ENCODE results near the gene OSTM1. TPM values are rescaled to one million over a fixed set of nuclear protein-coding genes. Genes with fewer than 3 reads are reported as not detected.
"Not testable (repeated sequence)": the region's sequence is repeated elsewhere in the genome, so short reads cannot be mapped to it uniquely, and the experiment has no call there.

OSTM1 gene
- total and polyA plus RNA-seq, 2 experiments from 2014 or later, result 17.4 to 28.1 TPM

GRCh38 chr6:108001696-108002231 lies 72.8 kb downstream of the OSTM1 start (continued):
- TF ChIP-seq, protein P1, sequence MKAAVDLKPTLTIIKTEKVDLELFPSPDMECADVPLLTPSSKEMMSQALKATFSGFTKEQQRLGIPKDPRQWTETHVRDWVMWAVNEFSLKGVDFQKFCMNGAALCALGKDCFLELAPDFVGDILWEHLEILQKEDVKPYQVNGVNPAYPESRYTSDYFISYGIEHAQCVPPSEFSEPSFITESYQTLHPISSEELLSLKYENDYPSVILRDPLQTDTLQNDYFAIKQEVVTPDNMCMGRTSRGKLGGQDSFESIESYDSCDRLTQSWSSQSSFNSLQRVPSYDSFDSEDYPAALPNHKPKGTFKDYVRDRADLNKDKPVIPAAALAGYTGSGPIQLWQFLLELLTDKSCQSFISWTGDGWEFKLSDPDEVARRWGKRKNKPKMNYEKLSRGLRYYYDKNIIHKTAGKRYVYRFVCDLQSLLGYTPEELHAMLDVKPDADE (IDR thresholded peaks at IDR 0.05), result no peak

- H3K4me2 ChIP-seq; H3K36me3 Mint-ChIP-seq (ENCODE audit: low read depth); H3K4me3 ChIP-seq; ATAC-seq; H3K79me2 ChIP-seq (replicated peaks; ENCODE audit: insufficient read depth); H2AFZ ChIP-seq; H3K36me3 ChIP-seq (ENCODE audit: insufficient read depth); H3K9me3 Mint-ChIP-seq; H4K20me1 ChIP-seq (replicated peaks; ENCODE audit: insufficient read depth); H3K27ac ChIP-seq (ENCODE audit: low read depth); H3K9me2 ChIP-seq (ENCODE audit: insufficient read depth); H3K4me3 Mint-ChIP-seq; H3K27me3 Mint-ChIP-seq (ENCODE audit: insufficient read depth, low read depth, poor library complexity); H3K27me3 ChIP-seq (ENCODE audit: insufficient read depth); DNase-seq (ENCODE audit: low spot score); H3F3A ChIP-seq (replicated peaks; ENCODE audit: low read depth): not testable (repeated sequence)
- Mint-ChIP-seq H3K4me1 (peaks cover 30% of the 10 kb centered on the region), H3K27ac (peak overlapping the region; percentile 49; the same call in 1 of the 2 replicates)
- H3K4me1 ChIP-seq (ENCODE audit: insufficient read depth), result peaks cover 29% of the 10 kb centered on the region
Measured at GRCh38 chr6:108000259-108000658, 74.3 kb downstream of the OSTM1 start.

GRCh38 chr6:107999341-107999740 lies 75.2 kb downstream of the OSTM1 start:
- no peak overlapping the region for H3K27ac Mint-ChIP-seq
- Histone ChIP-seq H3K4me1 (ENCODE audit: insufficient read depth) (peaks cover 29% of the 10 kb centered on the region), H3K79me2 (replicated peaks; ENCODE audit: insufficient read depth) (no peaks in the 10 kb centered on the region), H3K27ac (ENCODE audit: low read depth) (no peak overlapping the region), H4K20me1 (replicated peaks; ENCODE audit: insufficient read depth) (no peaks in the 10 kb centered on the region), H3K4me3 (no peak overlapping the region), H3K4me2 (peak overlapping the region; percentile 57; the same call in 1 of the 2 replicates), H3K27me3 (ENCODE audit: insufficient read depth) (no peaks in the 10 kb centered on the region), H3K36me3 (ENCODE audit: insufficient read depth) (no peaks in the 10 kb centered on the region), H3F3A (replicated peaks; ENCODE audit: low read depth) (no peaks in the 10 kb centered on the region), H2AFZ (peak overlapping the region; percentile 86), H3K9me2 (ENCODE audit: insufficient read depth) (no peaks in the 10 kb centered on the region)
- TF ChIP-seq EZH2 (IDR thresholded peaks at IDR 0.05; ENCODE audit: low read depth, unreplicated experiment) (no peak), ZNF331 (CRISPR knock-in tag; IDR thresholded peaks at IDR 0.05; ENCODE audit: low read depth) (no peak), ZNF462 (CRISPR knock-in tag; IDR thresholded peaks at IDR 0.05) (no peak), STAT1 (IDR thresholded peaks at IDR 0.05; ENCODE audit: unreplicated experiment) (no peak), POLR2AphosphoS5 (IDR thresholded peaks at IDR 0.05; ENCODE audit: low read depth) (no peak), EZH2phosphoT487 (IDR thresholded peaks at IDR 0.05; ENCODE audit: unreplicated experiment) (no peak), CREB1 (CRISPR knock-in tag; IDR thresholded peaks at IDR 0.05; ENCODE audit: low read depth) (no peak), ZNF114 (CRISPR knock-in tag; IDR thresholded peaks at IDR 0.05) (no peak)
- TF ChIP-seq, protein P1 (IDR thresholded peaks at IDR 0.05), result no peak
- TF ChIP-seq, protein P2, sequence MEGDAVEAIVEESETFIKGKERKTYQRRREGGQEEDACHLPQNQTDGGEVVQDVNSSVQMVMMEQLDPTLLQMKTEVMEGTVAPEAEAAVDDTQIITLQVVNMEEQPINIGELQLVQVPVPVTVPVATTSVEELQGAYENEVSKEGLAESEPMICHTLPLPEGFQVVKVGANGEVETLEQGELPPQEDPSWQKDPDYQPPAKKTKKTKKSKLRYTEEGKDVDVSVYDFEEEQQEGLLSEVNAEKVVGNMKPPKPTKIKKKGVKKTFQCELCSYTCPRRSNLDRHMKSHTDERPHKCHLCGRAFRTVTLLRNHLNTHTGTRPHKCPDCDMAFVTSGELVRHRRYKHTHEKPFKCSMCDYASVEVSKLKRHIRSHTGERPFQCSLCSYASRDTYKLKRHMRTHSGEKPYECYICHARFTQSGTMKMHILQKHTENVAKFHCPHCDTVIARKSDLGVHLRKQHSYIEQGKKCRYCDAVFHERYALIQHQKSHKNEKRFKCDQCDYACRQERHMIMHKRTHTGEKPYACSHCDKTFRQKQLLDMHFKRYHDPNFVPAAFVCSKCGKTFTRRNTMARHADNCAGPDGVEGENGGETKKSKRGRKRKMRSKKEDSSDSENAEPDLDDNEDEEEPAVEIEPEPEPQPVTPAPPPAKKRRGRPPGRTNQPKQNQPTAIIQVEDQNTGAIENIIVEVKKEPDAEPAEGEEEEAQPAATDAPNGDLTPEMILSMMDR (conservative IDR thresholded peaks at IDR 0.05; ENCODE audit: low read depth in 2 of 2), result no peak
- H3K4me1 Mint-ChIP-seq, result peaks cover 30% of the 10 kb centered on the region
- peaks cover 3% of the 10 kb centered on the region for H3K27me3 Mint-ChIP-seq (ENCODE audit: insufficient read depth, low read depth, poor library complexity)
- no peak for DNase-seq (ENCODE audit: low spot score)
- no peaks in the 10 kb centered on the region for H3K9me3 Mint-ChIP-seq
- ATAC-seq, result peak; percentile 29; the same call in 1 of the 3 replicates
- no peak overlapping the region for H3K4me3 Mint-ChIP-seq
- H3K36me3 Mint-ChIP-seq (ENCODE audit: low read depth), result no peaks in the 10 kb centered on the region

Measured in GM23338 (cell line).